ENCODE data around the gene CEP104. TPM values are rescaled to one million over a fixed set of nuclear protein-coding genes. Genes with fewer than 3 reads are reported as not detected.

CEP104 gene
- total and polyA plus RNA-seq, 9 of the 15 experiments (the other 6 are each of a cell fraction or from before 2014, with no cell fraction given): 11.2 to 63.4 (median 42.6) TPM

GRCh38 chr1:3803905-3804626, 52.9 kb downstream of the CEP104 start:
- no peaks in the 10 kb centered on the region for H3K27me3 ChIP-seq (ENCODE audit: control insufficient read depth in 2 of 2, insufficient read depth in 2 of 2, low read length in 2 of 2)
- H4K20me1 ChIP-seq (replicated peaks; ENCODE audit: control insufficient read depth, insufficient read depth, low read length): no peaks in the 10 kb centered on the region
- peak overlapping the region; percentile 62 for H3K4me2 ChIP-seq (ENCODE audit: insufficient read depth, low read length)
- peak in 1 of 4 experiments; percentile 65 for DNase-seq (ENCODE audit: extremely low read depth in 1 of 4, low spot score in 3 of 4)
- no peaks in the 10 kb centered on the region for H3K9me3 ChIP-seq (replicated peaks; ENCODE audit: control insufficient read depth, insufficient read depth, low read depth, low read length)
- peak overlapping the region; percentile 99 for H2AFZ ChIP-seq (ENCODE audit: low read depth, low read length)
- H3K36me3 ChIP-seq (ENCODE audit: control insufficient read depth, insufficient read depth, low read length): no peaks in the 10 kb centered on the region
- in situ Hi-C loops (cut with MboI): no loop called here
- H3K27ac ChIP-seq (ENCODE audit: extremely low read depth, low read depth, low read length): peak overlapping the region; percentile 76
- WGBS (ENCODE audit: insufficient coverage, low coverage, missing lambda C conversion rate): 6% methylated on average over 19 of the region's 19 CpGs
- no TSS peak for BruUV-seq (replicated peaks)
- ATAC-seq: peak; percentile 50
- ChIA-PET CTCF (ENCODE audit: low intra/inter-chr PET ratio) (no interaction called here), POLR2A (interaction anchor here (0.6 to 1.6 kb wide), 9 partner anchors 10 to 721 kb away, joined by 3 to 10 read pairs (median 3); no protein-coding TSS in a partner anchor)
- intact Hi-C loops (cut with micrococcal nuclease): loop anchor here (2.0 kb wide), 1 partner anchor 29 kb away; no protein-coding TSS in a partner anchor
- FAIRE-seq: peak; percentile 61
- peak overlapping the region; percentile 56 to 64; a peak in 3 of 4 replicates for H3K9ac ChIP-seq (ENCODE audit: insufficient read depth in 1 of 2, low read depth in 2 of 2, low read length in 2 of 2)
- no peaks in the 10 kb centered on the region for H3K9me1 ChIP-seq (ENCODE audit: control insufficient read depth, insufficient read depth, low read length)
- peak overlapping the region; percentile 6; the same call in 1 of the 2 replicates for H3K4me3 ChIP-seq
- no peaks in the 10 kb centered on the region for H3K79me2 ChIP-seq (ENCODE audit: control insufficient read depth, insufficient read depth, low read length)
- H3K4me1 ChIP-seq (replicated peaks in 1 of 2; ENCODE audit: control insufficient read depth in 2 of 2, insufficient read depth in 2 of 2, low read length in 2 of 2): peaks cover 13 to 32% of the 10 kb centered on the region in 2 experiments
- TF ChIP-seq E2F3 (CRISPR knock-in tag; IDR thresholded peaks at IDR 0.05) (no peak), ATF3 (IDR thresholded peaks at IDR 0.05) (peak; percentile 37; the same call in 1 of the 2 replicates), ATF3 (CRISPR knock-in tag; conservative IDR thresholded peaks at IDR 0.05) (no peak), TARDBP (IDR thresholded peaks at IDR 0.05) (no peak), JUND (IDR thresholded peaks at IDR 0.05; ENCODE audit: borderline replicate concordance, low read depth, low read length) (no peak; the same call in 1 of the 2 replicates), JUND (tag; IDR thresholded peaks at IDR 0.05; ENCODE audit: borderline replicate concordance, low read depth, low read length) (peak; percentile 38; the same call in 1 of the 3 replicates), ZNF592 (IDR thresholded peaks at IDR 0.05) (peak; percentile 87), ETV5 (CRISPR knock-in tag; IDR thresholded peaks at IDR 0.05; ENCODE audit: low read depth) (0 out of 2 replicates have a peak, but pooled peaks have one; percentile 44), DPF2 (IDR thresholded peaks at IDR 0.05) (peak; percentile 51), CREB3 (tag; conservative IDR thresholded peaks at IDR 0.05; ENCODE audit: low read depth) (0 out of 2 replicates have a peak, but pooled peaks have one; percentile 59), ZNF639 (CRISPR knock-in tag; conservative IDR thresholded peaks at IDR 0.05 in 1 of 2, IDR thresholded peaks at IDR 0.05 in 1 of 2) (0 out of 4 replicates have a peak, but pooled peaks of 1 of the 2 experiments have one; percentile 18), ZNF695 (CRISPR knock-in tag; IDR thresholded peaks at IDR 0.05) (no peak), NFXL1 (CRISPR knock-in tag; IDR thresholded peaks at IDR 0.05) (no peak)
